ENCODE measurements around the gene NUDT16.
"Not testable (repeated sequence)": the region's sequence is repeated elsewhere in the genome, so short reads cannot be mapped to it uniquely, and the experiment has no call there.

The NUDT16 gene

GRCh38 chr3:131381445-131382291 lies at the start of gene NUDT16:
NUDT16 (plus strand) TSS chr3:131381774; CDS start chr3:131381805, 31 bp downstream.
- peak; percentile 86 to 92 (median 87) for DNase-seq (ENCODE audit: low read depth in 3 of 3, low spot score in 1 of 3)

GRCh38 chr3:131338948-131339640 lies 42.5 kb upstream of the NUDT16 start:
- no peak for DNase-seq (ENCODE audit: low read depth in 3 of 3, low spot score in 1 of 3)

- no peak for DNase-seq (ENCODE audit: low read depth in 3 of 3, low spot score in 1 of 3)
These were observed 39.8 kb upstream of the NUDT16 start for GRCh38 chr3:131341761-131342160.

GRCh38 chr3:131348911-131349310 lies 32.7 kb upstream of the NUDT16 start:
- DNase-seq (ENCODE audit: low read depth in 3 of 3, low spot score in 1 of 3): no peak

GRCh38 chr3:131349454-131349853 lies 32.1 kb upstream of the NUDT16 start:
- no peak for DNase-seq (ENCODE audit: low read depth in 3 of 3, low spot score in 1 of 3)

- no peak for DNase-seq (ENCODE audit: low read depth in 3 of 3, low spot score in 1 of 3)
These were observed 31.6 kb upstream of the NUDT16 start for GRCh38 chr3:131349946-131350347.

- no peak for DNase-seq (ENCODE audit: low read depth in 3 of 3, low spot score in 1 of 3)
These were observed 31.1 kb upstream of the NUDT16 start for GRCh38 chr3:131350506-131350905.

- DNase-seq (ENCODE audit: low read depth in 3 of 3, low spot score in 1 of 3): no peak
These were observed 28.3 kb upstream of the NUDT16 start for GRCh38 chr3:131353016-131353877.

- no peak for DNase-seq (ENCODE audit: low read depth in 3 of 3, low spot score in 1 of 3)
These were observed 27.6 kb upstream of the NUDT16 start for GRCh38 chr3:131353986-131354385.

GRCh38 chr3:131356006-131356595 lies 25.5 kb upstream of the NUDT16 start:
- no peak for DNase-seq (ENCODE audit: low read depth in 3 of 3, low spot score in 1 of 3)

GRCh38 chr3:131357275-131357674 lies 24.3 kb upstream of the NUDT16 start:
- DNase-seq (ENCODE audit: low read depth in 3 of 3, low spot score in 1 of 3): no peak

- no peak for DNase-seq (ENCODE audit: low read depth in 3 of 3, low spot score in 1 of 3)
These were observed 21.3 kb upstream of the NUDT16 start for GRCh38 chr3:131360191-131360755.

- DNase-seq (ENCODE audit: low read depth in 3 of 3, low spot score in 1 of 3): not testable (repeated sequence)
These were observed 20.5 kb upstream of the NUDT16 start for GRCh38 chr3:131361066-131361463.

GRCh38 chr3:131361464-131362421 lies 19.8 kb upstream of the NUDT16 start:
- no peak for DNase-seq (ENCODE audit: low read depth in 3 of 3, low spot score in 1 of 3)

GRCh38 chr3:131363275-131363674 lies 18.3 kb upstream of the NUDT16 start:
- no peak for DNase-seq (ENCODE audit: low read depth in 3 of 3, low spot score in 1 of 3)

GRCh38 chr3:131370935-131371687 lies 10.5 kb upstream of the NUDT16 start:
- no peak for DNase-seq (ENCODE audit: low read depth in 3 of 3, low spot score in 1 of 3)

- DNase-seq (ENCODE audit: low read depth in 3 of 3, low spot score in 1 of 3): no peak
These were observed 9.9 kb upstream of the NUDT16 start for GRCh38 chr3:131371688-131372066.

- no peak for DNase-seq (ENCODE audit: low read depth in 3 of 3, low spot score in 1 of 3)
These were observed 6.8 kb upstream of the NUDT16 start for GRCh38 chr3:131374741-131375140.

Measured in stimulated activated CD4-positive, alpha-beta T cell treated with anti-CD3 and anti-CD28 coated beads, TNF-alpha, amount 100 ng/mL, for 1 hour (primary cell).